ENCODE results near the gene COL8A1. TPM values are rescaled to one million over a fixed set of nuclear protein-coding genes. Genes with fewer than 3 reads are reported as not detected.

Gene COL8A1
- total RNA-seq, 2 experiments from 2014 or later = not detected

- no peaks in the 10 kb centered on the region for H3K4me1 ChIP-seq (ENCODE audit: insufficient read depth, low read length)
- H3K4me3 Mint-ChIP-seq = no peak overlapping the region
- POLR2A ChIA-PET = no interaction called here
- no peak overlapping the region for H3K27ac Mint-ChIP-seq
- intact Hi-C loops (cut with DNase I, micrococcal nuclease) = no loop called here
- no peaks in the 10 kb centered on the region for H3K27me3 Mint-ChIP-seq
- no peaks in the 10 kb centered on the region for H3K9me3 Mint-ChIP-seq
- no peaks in the 10 kb centered on the region for H3K4me1 Mint-ChIP-seq (ENCODE audit: low read depth)
- DNase-seq (no peak), ATAC-seq (ENCODE audit: poor library complexity) (no peak)
- H3K36me3 Mint-ChIP-seq (ENCODE audit: low read depth) = no peaks in the 10 kb centered on the region
- H3K9me3 ChIP-seq (ENCODE audit: control insufficient read depth in 1 of 2, insufficient read depth in 1 of 2, low read length in 2 of 2) = no peaks in the 10 kb centered on the region
- no peak for TF ChIP-seq CTCF (IDR thresholded peaks at IDR 0.05)
- H3K27me3 ChIP-seq (ENCODE audit: control insufficient read depth in 1 of 2, insufficient read depth in 2 of 2, low read length in 2 of 2) = no peaks in the 10 kb centered on the region
- CTCF ChIA-PET = no interaction called here
- no peak overlapping the region for H3K4me3 ChIP-seq (ENCODE audit: low read length)
- no peaks in the 10 kb centered on the region for H3K36me3 ChIP-seq (ENCODE audit: insufficient read depth, low read length)
- H3K27ac ChIP-seq (ENCODE audit: low read depth in 1 of 2, low read length in 2 of 2) = no peak overlapping the region
These were observed 129.7 kb downstream of the COL8A1 start for GRCh38 chr3:99768126-99768525.

GRCh38 chr3:99768808-99769501 is 130.6 kb downstream of the COL8A1 start:
- Histone ChIP-seq H3K4me1 (ENCODE audit: insufficient read depth, low read length) (no peaks in the 10 kb centered on the region), H3K27ac (ENCODE audit: low read depth in 1 of 2, low read length in 2 of 2) (no peak overlapping the region), H3K9me3 (ENCODE audit: control insufficient read depth in 1 of 2, insufficient read depth in 1 of 2, low read length in 2 of 2) (no peaks in the 10 kb centered on the region), H3K4me3 (ENCODE audit: low read length) (no peak overlapping the region), H3K27me3 (ENCODE audit: control insufficient read depth in 1 of 2, insufficient read depth in 2 of 2, low read length in 2 of 2) (no peaks in the 10 kb centered on the region), H3K36me3 (ENCODE audit: insufficient read depth, low read length) (no peaks in the 10 kb centered on the region)
- no peaks in the 10 kb centered on the region for H3K4me1 Mint-ChIP-seq (ENCODE audit: low read depth)
- no peak overlapping the region for H3K27ac Mint-ChIP-seq
- no peaks in the 10 kb centered on the region for H3K9me3 Mint-ChIP-seq
- DNase-seq (no peak), ATAC-seq (ENCODE audit: poor library complexity) (no peak)
- no peak for TF ChIP-seq CTCF (IDR thresholded peaks at IDR 0.05)
- H3K4me3 Mint-ChIP-seq = no peak overlapping the region
- H3K27me3 Mint-ChIP-seq = no peaks in the 10 kb centered on the region
- ChIA-PET POLR2A (no interaction called here), CTCF (no interaction called here)
- no peaks in the 10 kb centered on the region for H3K36me3 Mint-ChIP-seq (ENCODE audit: low read depth)
- intact Hi-C loops (cut with DNase I, micrococcal nuclease) = no loop called here

GRCh38 chr3:99772171-99772570 is 133.8 kb downstream of the COL8A1 start:
- H3K27me3 ChIP-seq (ENCODE audit: control insufficient read depth in 1 of 2, insufficient read depth in 2 of 2, low read length in 2 of 2) = no peaks in the 10 kb centered on the region
- Mint-ChIP-seq H3K4me3 (no peak overlapping the region), H3K27me3 (peaks cover 17% of the 10 kb centered on the region), H3K9me3 (no peaks in the 10 kb centered on the region), H3K36me3 (ENCODE audit: low read depth) (no peaks in the 10 kb centered on the region), H3K4me1 (ENCODE audit: low read depth) (no peaks in the 10 kb centered on the region), H3K27ac (no peak overlapping the region)
- no peak for TF ChIP-seq CTCF (IDR thresholded peaks at IDR 0.05)
- no peak overlapping the region for H3K4me3 ChIP-seq (ENCODE audit: low read length)
- DNase-seq (no peak), ATAC-seq (ENCODE audit: poor library complexity) (no peak)
- no peaks in the 10 kb centered on the region for H3K36me3 ChIP-seq (ENCODE audit: insufficient read depth, low read length)
- ChIA-PET POLR2A (no interaction called here), CTCF (no interaction called here)
- H3K27ac ChIP-seq (ENCODE audit: low read depth in 1 of 2, low read length in 2 of 2) = no peak overlapping the region
- intact Hi-C loops (cut with DNase I, micrococcal nuclease) = no loop called here
- H3K9me3 ChIP-seq (ENCODE audit: control insufficient read depth in 1 of 2, insufficient read depth in 1 of 2, low read length in 2 of 2) = no peaks in the 10 kb centered on the region
- H3K4me1 ChIP-seq (ENCODE audit: insufficient read depth, low read length) = no peaks in the 10 kb centered on the region

Data from CD4-positive, alpha-beta T cell (primary cell).